ENCODE data around the gene RAB35.

DNA sequence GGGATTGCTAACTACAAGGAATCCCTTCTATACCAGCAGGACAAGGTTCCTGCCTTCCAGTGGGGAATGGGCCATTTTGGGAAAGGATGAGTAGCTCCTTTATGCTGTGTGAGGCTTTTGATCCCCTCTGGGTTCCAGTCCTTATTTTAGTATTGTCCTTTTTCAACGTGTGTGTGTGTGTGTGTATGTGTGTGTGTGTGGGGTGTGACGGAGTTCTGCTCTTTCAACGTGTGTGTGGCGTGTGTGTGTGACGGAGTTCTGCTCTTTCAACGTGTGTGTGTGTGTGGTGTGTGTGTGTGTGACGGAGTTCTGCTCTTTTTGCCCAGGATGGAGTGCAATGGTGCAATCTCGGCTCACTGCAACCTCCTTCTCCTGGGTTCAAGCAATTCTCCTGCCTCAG, 27.4 kb downstream of the RAB35 start:
- no peak for TF ChIP-seq POLR2A (IDR thresholded peaks at IDR 0.05)
- TF ChIP-seq, protein P1, sequence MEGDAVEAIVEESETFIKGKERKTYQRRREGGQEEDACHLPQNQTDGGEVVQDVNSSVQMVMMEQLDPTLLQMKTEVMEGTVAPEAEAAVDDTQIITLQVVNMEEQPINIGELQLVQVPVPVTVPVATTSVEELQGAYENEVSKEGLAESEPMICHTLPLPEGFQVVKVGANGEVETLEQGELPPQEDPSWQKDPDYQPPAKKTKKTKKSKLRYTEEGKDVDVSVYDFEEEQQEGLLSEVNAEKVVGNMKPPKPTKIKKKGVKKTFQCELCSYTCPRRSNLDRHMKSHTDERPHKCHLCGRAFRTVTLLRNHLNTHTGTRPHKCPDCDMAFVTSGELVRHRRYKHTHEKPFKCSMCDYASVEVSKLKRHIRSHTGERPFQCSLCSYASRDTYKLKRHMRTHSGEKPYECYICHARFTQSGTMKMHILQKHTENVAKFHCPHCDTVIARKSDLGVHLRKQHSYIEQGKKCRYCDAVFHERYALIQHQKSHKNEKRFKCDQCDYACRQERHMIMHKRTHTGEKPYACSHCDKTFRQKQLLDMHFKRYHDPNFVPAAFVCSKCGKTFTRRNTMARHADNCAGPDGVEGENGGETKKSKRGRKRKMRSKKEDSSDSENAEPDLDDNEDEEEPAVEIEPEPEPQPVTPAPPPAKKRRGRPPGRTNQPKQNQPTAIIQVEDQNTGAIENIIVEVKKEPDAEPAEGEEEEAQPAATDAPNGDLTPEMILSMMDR (IDR thresholded peaks at IDR 0.05), result no peak
